Endothelial cell of umbilical vein (primary cell): ENCODE data around the gene MARS1. TPM values are rescaled to one million over a fixed set of nuclear protein-coding genes. Genes with fewer than 3 reads are reported as not detected.
"Not testable (repeated sequence)": the region's sequence is repeated elsewhere in the genome, so short reads cannot be mapped to it uniquely, and the experiment has no call there.

Experiments
- BruUV-seq: library from RNA; stranded (reverse); fragments of 400-500 nt; replicated peaks from 2 replicates; lab custom pipeline; 2021; lab: Mats Ljungman, UMichigan
- CTCF ChIA-PET: fragments of 300-600, 350-600 bp; sonication (Branson Sonifier 250); formaldehyde crosslinking; loops from one replicate; lab custom pipeline; 2021; ENCODE audit warnings: antibody characterized with exemption, inconsistent platforms; lab: Charles Lee
- POLR2A ChIA-PET: fragments of 300-600, 350-600 bp; sonication (Branson Sonifier 250); formaldehyde crosslinking; loops from one replicate; lab custom pipeline; 2021; ENCODE audit warnings: antibody characterized with exemption, inconsistent platforms; lab: Charles Lee
- DNase-seq: peaks from one replicate; pipeline ENCODE4 v3.0.0-alpha.2; 2011; ENCODE audit warnings: low read depth, low spot score
- FAIRE-seq: peaks from 2 replicates; lab custom pipeline; 2011; peaks lifted over from hg19 to GRCh38; lab: Jason Lieb, UNC
- H2AFZ ChIP-seq: 2 replicates; pipeline ENCODE4 v1.6.0; 2012; ENCODE audit warnings: low read depth, low read length, control low read depth, inconsistent platforms
- H3K27ac ChIP-seq: 2 replicates; pipeline ENCODE4 v1.5.1; 2011; ENCODE audit warnings: low read depth, mild to moderate bottlenecking, control low read depth, low read length, moderate library complexity; ENCODE audit not compliant: insufficient read depth
- H3K27me3 ChIP-seq, 2 experiments: 2 replicates each; pipeline versions ENCODE4 v1.6.0 to v1.6.1; 2011; ENCODE audit warnings: low read length in 2 of 2, mixed read lengths in 1 of 2; ENCODE audit not compliant: control insufficient read depth in 2 of 2, insufficient read depth in 2 of 2
- H3K36me3 ChIP-seq, 2 experiments: 2 replicates in 1 of 2; 3 replicates in 1 of 2; pipeline ENCODE4 v1.5.1; 2011; ENCODE audit warnings: low read length in 2 of 2, mild to moderate bottlenecking in 1 of 2, moderate library complexity in 1 of 2; ENCODE audit not compliant: control insufficient read depth in 2 of 2, insufficient read depth in 2 of 2; ENCODE audit errors: extremely low read depth in 1 of 2
- H3K4me1 ChIP-seq: 3 replicates; pipeline ENCODE4 v1.5.1; 2011; ENCODE audit warnings: mild to moderate bottlenecking, low read length; ENCODE audit not compliant: control insufficient read depth, insufficient read depth; ENCODE audit errors: extremely low read depth
- H3K4me2 ChIP-seq: 2 replicates; pipeline ENCODE4 v1.6.1; 2011; ENCODE audit warnings: low read length, control low read depth, mixed read lengths; ENCODE audit not compliant: insufficient read depth
- H3K4me3 ChIP-seq, 3 experiments: fragments of 200-600 bp in 1 of 3; sonication (generic), shearing (Covaris generic) in 1 of 3; replicated peaks in 1 of 3; 2 replicates each; pipeline ENCODE4 v1.5.1; 2011 to 2016; ENCODE audit warnings: control low read depth in 3 of 3, low read length in 3 of 3, mild to moderate bottlenecking in 2 of 3, inconsistent platforms in 1 of 3, low read depth in 1 of 3, moderate library complexity in 1 of 3; ENCODE audit not compliant: insufficient read depth in 1 of 3
- H3K79me2 ChIP-seq: 2 replicates; pipeline ENCODE4 v1.6.0; 2012; ENCODE audit warnings: low read length, inconsistent platforms; ENCODE audit not compliant: control insufficient read depth, insufficient read depth
- H3K9ac ChIP-seq: replicated peaks from 2 replicates; pipeline ENCODE3; 2011; ENCODE audit warnings: low read length, control low read depth; ENCODE audit not compliant: insufficient read depth; ENCODE audit errors: extremely low read depth
- H3K9me1 ChIP-seq: replicated peaks from 3 replicates; pipeline ENCODE4 v1.6.0; 2011; ENCODE audit warnings: mild to moderate bottlenecking, low read length; ENCODE audit not compliant: control insufficient read depth, insufficient read depth; ENCODE audit errors: extremely low read depth
- H3K9me3 ChIP-seq: replicated peaks from 2 replicates; pipeline ENCODE4 v1.5.1; 2012; ENCODE audit warnings: low read length, inconsistent platforms; ENCODE audit not compliant: control insufficient read depth, insufficient read depth
- H4K20me1 ChIP-seq: replicated peaks from 2 replicates; pipeline ENCODE3; 2011; ENCODE audit warnings: mild to moderate bottlenecking, low read length; ENCODE audit not compliant: control insufficient read depth, insufficient read depth; ENCODE audit errors: extremely low read depth
- EZH2 ChIP-seq: IDR thresholded peaks from 2 replicates; pipeline ENCODE4 v1.6.1; 2012; ENCODE audit warnings: borderline replicate concordance, low read depth, mild to moderate bottlenecking, moderate library complexity, low read length, inconsistent platforms; ENCODE audit not compliant: severe bottlenecking
- FOS ChIP-seq: IDR thresholded peaks from 2 replicates; pipeline ENCODE4 v1.6.1; 2011; ENCODE audit warnings: mild to moderate bottlenecking, low read length, moderate library complexity, borderline replicate concordance; ENCODE audit not compliant: insufficient read depth
- GATA2 ChIP-seq: IDR thresholded peaks from 2 replicates; pipeline ENCODE4 v1.7.0; 2011; ENCODE audit warnings: low read depth, mild to moderate bottlenecking, moderate library complexity, mixed read lengths, low read length; ENCODE audit not compliant: insufficient read length, insufficient read depth
- JUN ChIP-seq: IDR thresholded peaks from 2 replicates; pipeline ENCODE4 v1.6.1; 2011; ENCODE audit warnings: borderline replicate concordance, low read depth; ENCODE audit not compliant: insufficient read length, insufficient read depth
- MYC ChIP-seq: IDR thresholded peaks from one replicate; pipeline ENCODE4 v1.6.1; 2011; ENCODE audit warnings: mild to moderate bottlenecking, low read depth, low read length
- POLR2A ChIP-seq: IDR thresholded peaks from 2 replicates; pipeline ENCODE4 v1.6.1; 2012; ENCODE audit warnings: low read depth, mild to moderate bottlenecking, control low read depth, low read length
- POLR2AphosphoS5 ChIP-seq: IDR thresholded peaks from 2 replicates; pipeline ENCODE4 v1.6.1; 2012; ENCODE audit warnings: low read depth, mild to moderate bottlenecking, control low read depth, low read length, moderate library complexity; ENCODE audit not compliant: insufficient read depth
- dilution Hi-C: fragments of 300-500 bp; cut with MboI; formaldehyde crosslinking; loops from one replicate; pipeline ENCODE4 v1.15.0; 2019; ENCODE audit warnings: low sequenced_read_pairs; ENCODE audit not compliant: extremely low pct_ligation_motif_present
- intact Hi-C: fragments of 100-400 bp; cut with micrococcal nuclease; formaldehyde crosslinking; loops from one replicate; pipeline ENCODE4 v1.10.0; 2022
- polyA plus RNA-seq, 4 experiments: library from polyadenylated mRNA; depleted of rRNA in 3 of 4; stranded (reverse) in 3 of 4; unstranded in 1 of 4; fragments of >200 nt; gene quantifications; 2 replicates each; pipeline versions ENCODE4 v1.2.1 to v1.2.3, GENCODE V29; 2011 to 2012; ENCODE audit warnings: missing spikeins in 1 of 4
- total RNA-seq: library from RNA; stranded (reverse); gene quantifications from 2 replicates; pipeline ENCODE4 v1.2.3, GENCODE V29; 2021
- TF ChIP-seq, protein P1 (sequence below): IDR thresholded peaks from 2 replicates; pipeline ENCODE4 v1.6.1; 2011; ENCODE audit not compliant: insufficient read depth, insufficient read length
- TF ChIP-seq, protein P2 (sequence below), 2 donors: IDR thresholded peaks; 1 replicate in 1 of 2; 2 replicates in 1 of 2; pipeline ENCODE4 v1.5.1; 2011; ENCODE audit warnings: low read length in 2 of 2, mild to moderate bottlenecking in 2 of 2, moderate library complexity in 2 of 2, control low read depth in 1 of 2, inconsistent platforms in 1 of 2, low read depth in 1 of 2; ENCODE audit not compliant: insufficient read depth in 1 of 2; ENCODE audit errors: extremely low read depth in 1 of 2

MARS1 gene
- total and polyA plus RNA-seq, 2 donors (not counting 3 experiments of a cell fraction or from before 2014, with no cell fraction given): 118 to 212 TPM

DNA sequence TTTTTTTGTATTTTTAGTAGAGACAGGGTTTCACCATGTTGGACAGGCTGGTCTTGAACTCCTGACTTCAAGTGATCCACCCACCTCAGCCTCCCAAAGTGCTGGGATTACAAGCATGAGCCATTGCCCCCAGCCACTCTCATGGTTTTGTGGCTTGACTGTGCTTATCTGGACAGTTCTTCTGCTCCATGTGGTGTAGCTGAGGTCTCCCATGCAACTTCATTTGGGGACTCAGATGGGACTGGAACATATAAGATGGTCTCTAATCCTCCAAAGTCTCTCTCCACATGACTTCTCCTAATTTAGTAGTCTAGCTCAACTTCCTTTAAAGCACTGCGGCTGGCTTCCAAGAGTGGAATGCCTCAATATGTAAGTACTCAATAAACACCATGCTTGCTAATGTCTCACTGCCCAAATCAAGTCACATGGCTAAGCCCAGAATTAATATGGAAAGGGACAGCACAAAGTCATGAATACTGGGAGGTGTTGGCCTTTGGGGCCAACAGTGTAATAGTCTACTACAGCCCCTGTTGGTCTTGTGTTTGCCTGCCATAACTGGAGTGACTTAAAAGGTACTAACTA is 45.9 kb upstream of the MARS1 start:
- Histone ChIP-seq H2AFZ (no peak overlapping the region), H3K36me3 (no peaks in the 10 kb centered on the region), H3K27ac (no peak overlapping the region), H3K4me1 (no peaks in the 10 kb centered on the region), H3K9me1 (no peaks in the 10 kb centered on the region), H3K4me3 (no peak overlapping the region), H3K9ac (no peak overlapping the region), H3K4me2 (no peak overlapping the region), H3K27me3 (peaks cover 0 to 2% of the 10 kb centered on the region in 2 experiments), H3K9me3 (no peaks in the 10 kb centered on the region), H3K79me2 (no peaks in the 10 kb centered on the region), H4K20me1 (no peaks in the 10 kb centered on the region)
- TF ChIP-seq POLR2AphosphoS5 (no peak), JUN (no peak), POLR2A (no peak), EZH2 (no peak), GATA2 (no peak), FOS (no peak), MYC (no peak)
- TF ChIP-seq, protein P1, sequence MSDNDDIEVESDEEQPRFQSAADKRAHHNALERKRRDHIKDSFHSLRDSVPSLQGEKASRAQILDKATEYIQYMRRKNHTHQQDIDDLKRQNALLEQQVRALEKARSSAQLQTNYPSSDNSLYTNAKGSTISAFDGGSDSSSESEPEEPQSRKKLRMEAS: no peak
- TF ChIP-seq, protein P2, sequence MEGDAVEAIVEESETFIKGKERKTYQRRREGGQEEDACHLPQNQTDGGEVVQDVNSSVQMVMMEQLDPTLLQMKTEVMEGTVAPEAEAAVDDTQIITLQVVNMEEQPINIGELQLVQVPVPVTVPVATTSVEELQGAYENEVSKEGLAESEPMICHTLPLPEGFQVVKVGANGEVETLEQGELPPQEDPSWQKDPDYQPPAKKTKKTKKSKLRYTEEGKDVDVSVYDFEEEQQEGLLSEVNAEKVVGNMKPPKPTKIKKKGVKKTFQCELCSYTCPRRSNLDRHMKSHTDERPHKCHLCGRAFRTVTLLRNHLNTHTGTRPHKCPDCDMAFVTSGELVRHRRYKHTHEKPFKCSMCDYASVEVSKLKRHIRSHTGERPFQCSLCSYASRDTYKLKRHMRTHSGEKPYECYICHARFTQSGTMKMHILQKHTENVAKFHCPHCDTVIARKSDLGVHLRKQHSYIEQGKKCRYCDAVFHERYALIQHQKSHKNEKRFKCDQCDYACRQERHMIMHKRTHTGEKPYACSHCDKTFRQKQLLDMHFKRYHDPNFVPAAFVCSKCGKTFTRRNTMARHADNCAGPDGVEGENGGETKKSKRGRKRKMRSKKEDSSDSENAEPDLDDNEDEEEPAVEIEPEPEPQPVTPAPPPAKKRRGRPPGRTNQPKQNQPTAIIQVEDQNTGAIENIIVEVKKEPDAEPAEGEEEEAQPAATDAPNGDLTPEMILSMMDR (IDR thresholded peaks at IDR 0.05; ENCODE audit: extremely low read depth in 1 of 2, insufficient read depth in 1 of 2, low read depth in 1 of 2, low read length in 2 of 2): no peak
- FAIRE-seq: no peak
- no TSS peak for BruUV-seq
- intact Hi-C loops (no loop called here), dilution Hi-C loops (no loop called here)
- DNase-seq: no peak
- ChIA-PET POLR2A (interaction anchor here (0.6 kb wide), 1 partner anchor 8 kb away, joined by 3 read pairs; no protein-coding TSS in a partner anchor), CTCF (interaction anchor here (1.2 to 2.7 kb wide), 4 partner anchors 11 to 134 kb away, joined by 3 to 8 read pairs (median 6); no protein-coding TSS in a partner anchor)

DNA sequence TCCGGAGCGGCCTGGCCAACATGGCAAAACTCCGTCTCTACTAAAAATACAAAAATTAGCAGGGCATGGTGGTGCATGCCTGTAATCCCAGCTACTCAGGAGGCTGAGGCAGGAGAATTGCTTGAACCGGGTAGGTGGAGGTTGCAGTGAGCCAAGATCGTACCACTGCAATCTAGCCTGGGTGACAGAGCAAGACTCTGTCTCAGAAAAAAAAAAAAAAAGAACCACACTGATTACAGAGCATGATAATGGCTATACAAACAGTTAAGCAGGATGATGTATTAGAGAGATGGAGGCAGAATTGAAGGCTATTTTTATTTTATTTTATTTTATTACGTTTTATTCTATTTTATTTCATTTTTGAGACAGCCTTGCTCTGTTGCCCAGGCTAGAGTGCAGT is 43.5 kb upstream of the MARS1 start:
- H3K27me3 ChIP-seq, BruUV-seq, H2AFZ ChIP-seq, H3K79me2 ChIP-seq, FAIRE-seq, DNase-seq, H3K9ac ChIP-seq, dilution Hi-C loops, H3K9me3 ChIP-seq, intact Hi-C loops, H3K36me3 ChIP-seq, H3K9me1 ChIP-seq, H3K4me2 ChIP-seq, POLR2A ChIA-PET, H4K20me1 ChIP-seq, H3K4me3 ChIP-seq, H3K4me1 ChIP-seq, H3K27ac ChIP-seq: not testable (repeated sequence)
- CTCF ChIA-PET: interaction anchor here (0.7 to 2.7 kb wide), 6 partner anchors 8 to 184 kb away, joined by 3 to 8 read pairs (median 4); partner anchors contain the start of gene INHBE
